Gastroesophageal sphincter (tissue), 4 donors: ENCODE results near the gene OBSCN. TPM values are rescaled to one million over a fixed set of nuclear protein-coding genes. Genes with fewer than 3 reads are reported as not detected.

Experiments used
- ATAC-seq: fragments of 150-250 bp; one replicate; pipeline ENCODE4 v1.9.1; 2016; ENCODE audit warnings: mild to moderate bottlenecking, moderate library complexity
- H3K27ac ChIP-seq, 4 donors: fragments of 200-600 bp; sonication (generic) in 3 of 4; 1 replicate in 3 of 4; 2 replicates in 1 of 4; pipeline ENCODE4 v1.5.1; 2016 to 2019
- H3K27me3 ChIP-seq: fragments of 200-600 bp; sonication (generic); one replicate; pipeline ENCODE4 v1.5.1; 2019
- H3K36me3 ChIP-seq, 2 donors: fragments of 200-600 bp; sonication (generic); one replicate each; pipeline ENCODE4 v1.5.1; 2019; ENCODE audit warnings: control low read depth in 1 of 2
- H3K4me1 ChIP-seq, 3 donors: fragments of 200-600 bp; sonication (generic); 1 replicate in 2 of 3; 2 replicates in 1 of 3; pipeline ENCODE4 v1.5.1; 2016 to 2019; ENCODE audit warnings: control low read depth in 2 of 3
- H3K4me3 ChIP-seq, 2 donors: fragments of 200-600 bp; sonication (generic); one replicate each; pipeline ENCODE4 v1.5.1; 2019; ENCODE audit warnings: mild to moderate bottlenecking in 1 of 2, moderate library complexity in 1 of 2
- H3K9me3 ChIP-seq, 3 donors: fragments of 200-600 bp; sonication (generic); one replicate each; pipeline ENCODE4 v1.5.1; 2017 to 2019; ENCODE audit warnings: control low read depth in 2 of 3
- EP300 ChIP-seq: sonication (generic); formaldehyde crosslinking; IDR thresholded peaks from one replicate; pipeline ENCODE4 v1.6.1; 2017; ENCODE audit warnings: antibody characterized with exemption, mild to moderate bottlenecking
- POLR2A ChIP-seq, 2 donors: fragments of 450-650 bp; IDR thresholded peaks; one replicate each; pipeline ENCODE4 v1.6.1; 2017; ENCODE audit warnings: antibody characterized with exemption in 2 of 2, mild to moderate bottlenecking in 2 of 2, moderate library complexity in 1 of 2
- POLR2AphosphoS5 ChIP-seq: sonication (generic); formaldehyde crosslinking; IDR thresholded peaks from one replicate; pipeline ENCODE4 v1.6.1; 2017; ENCODE audit warnings: antibody characterized with exemption
- WGBS, 2 donors: methylation state at CpG; one replicate each; pipeline ENCODE4 v1.1.5; 2018; ENCODE audit warnings: low coverage in 1 of 2; 5-methylcytosine and 5-hydroxymethylcytosine counted together
- total RNA-seq, 4 donors: library from RNA; depleted of rRNA; stranded (reverse); fragments of >200 nt; gene quantifications; one replicate each; pipeline ENCODE4 v1.1.0, GENCODE V29; 2016
- TF ChIP-seq, protein P1 (sequence below), 4 experiments: fragments of 200-600 bp in 2 of 4; fragments of 450-650 bp in 2 of 4; sonication (generic) in 1 of 4; IDR thresholded peaks; one replicate each; pipeline ENCODE4 v1.5.1; 2017 to 2019; ENCODE audit warnings: antibody characterized with exemption in 4 of 4, mild to moderate bottlenecking in 2 of 4, moderate library complexity in 2 of 4

OBSCN gene
- total RNA-seq, 4 donors from 2014 or later: 11.1 to 28.4 (median 20.9) TPM

DNA sequence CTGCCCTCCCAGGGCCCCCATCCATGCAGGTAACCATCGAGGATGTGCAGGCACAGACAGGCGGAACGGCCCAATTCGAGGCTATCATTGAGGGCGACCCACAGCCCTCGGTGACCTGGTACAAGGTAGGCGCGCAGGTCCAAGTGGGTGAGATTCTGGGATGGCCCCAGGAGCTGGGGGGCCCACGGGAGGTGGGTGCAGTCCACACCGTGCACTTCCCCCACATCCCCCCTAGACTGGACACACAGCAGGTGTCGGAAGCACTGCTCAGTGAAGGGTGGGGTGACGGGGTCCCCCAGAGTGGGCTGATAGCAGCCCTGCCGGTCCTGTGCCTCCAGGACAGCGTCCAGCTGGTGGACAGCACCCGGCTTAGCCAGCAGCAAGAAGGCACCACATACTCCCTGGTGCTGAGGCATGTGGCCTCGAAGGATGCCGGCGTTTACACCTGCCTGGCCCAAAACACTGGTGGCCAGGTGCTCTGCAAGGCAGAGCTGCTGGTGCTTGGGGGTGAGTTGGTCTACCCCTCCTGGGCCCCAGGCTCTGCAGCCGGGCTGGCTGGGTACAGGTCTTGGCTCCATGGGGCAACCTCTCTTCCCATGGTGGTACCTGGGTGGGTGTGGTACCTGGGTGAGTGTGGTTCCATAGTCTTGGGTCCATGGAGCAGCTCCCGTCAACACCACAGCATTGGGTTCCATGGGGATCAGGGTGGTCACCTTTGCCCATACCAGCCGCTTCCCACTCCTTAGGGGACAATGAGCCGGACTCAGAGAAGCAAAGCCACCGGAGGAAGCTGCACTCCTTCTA is 158.4 kb downstream of the OBSCN start:
- TF ChIP-seq EP300 (no peak), POLR2A (IDR thresholded peaks at IDR 0.05) (peak in 1 of 2 donors; percentile 4), POLR2AphosphoS5 (no peak)
- TF ChIP-seq, protein P1, sequence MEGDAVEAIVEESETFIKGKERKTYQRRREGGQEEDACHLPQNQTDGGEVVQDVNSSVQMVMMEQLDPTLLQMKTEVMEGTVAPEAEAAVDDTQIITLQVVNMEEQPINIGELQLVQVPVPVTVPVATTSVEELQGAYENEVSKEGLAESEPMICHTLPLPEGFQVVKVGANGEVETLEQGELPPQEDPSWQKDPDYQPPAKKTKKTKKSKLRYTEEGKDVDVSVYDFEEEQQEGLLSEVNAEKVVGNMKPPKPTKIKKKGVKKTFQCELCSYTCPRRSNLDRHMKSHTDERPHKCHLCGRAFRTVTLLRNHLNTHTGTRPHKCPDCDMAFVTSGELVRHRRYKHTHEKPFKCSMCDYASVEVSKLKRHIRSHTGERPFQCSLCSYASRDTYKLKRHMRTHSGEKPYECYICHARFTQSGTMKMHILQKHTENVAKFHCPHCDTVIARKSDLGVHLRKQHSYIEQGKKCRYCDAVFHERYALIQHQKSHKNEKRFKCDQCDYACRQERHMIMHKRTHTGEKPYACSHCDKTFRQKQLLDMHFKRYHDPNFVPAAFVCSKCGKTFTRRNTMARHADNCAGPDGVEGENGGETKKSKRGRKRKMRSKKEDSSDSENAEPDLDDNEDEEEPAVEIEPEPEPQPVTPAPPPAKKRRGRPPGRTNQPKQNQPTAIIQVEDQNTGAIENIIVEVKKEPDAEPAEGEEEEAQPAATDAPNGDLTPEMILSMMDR (IDR thresholded peaks at IDR 0.05): no peak
- H3K4me1 ChIP-seq: no peaks in the 10 kb centered on the region
- no peak overlapping the region for H3K27ac ChIP-seq
- H3K36me3 ChIP-seq: no peaks in the 10 kb centered on the region
- no peaks in the 10 kb centered on the region for H3K9me3 ChIP-seq
- no peak for ATAC-seq
- H3K4me3 ChIP-seq: no peak overlapping the region
- peaks cover 96% of the 10 kb centered on the region for H3K27me3 ChIP-seq
- WGBS, 2 donors: 78% methylated on average over 4 of the region's 23 CpGs; no CpG with 5 or more reads in 1 of the 2 donors

DNA sequence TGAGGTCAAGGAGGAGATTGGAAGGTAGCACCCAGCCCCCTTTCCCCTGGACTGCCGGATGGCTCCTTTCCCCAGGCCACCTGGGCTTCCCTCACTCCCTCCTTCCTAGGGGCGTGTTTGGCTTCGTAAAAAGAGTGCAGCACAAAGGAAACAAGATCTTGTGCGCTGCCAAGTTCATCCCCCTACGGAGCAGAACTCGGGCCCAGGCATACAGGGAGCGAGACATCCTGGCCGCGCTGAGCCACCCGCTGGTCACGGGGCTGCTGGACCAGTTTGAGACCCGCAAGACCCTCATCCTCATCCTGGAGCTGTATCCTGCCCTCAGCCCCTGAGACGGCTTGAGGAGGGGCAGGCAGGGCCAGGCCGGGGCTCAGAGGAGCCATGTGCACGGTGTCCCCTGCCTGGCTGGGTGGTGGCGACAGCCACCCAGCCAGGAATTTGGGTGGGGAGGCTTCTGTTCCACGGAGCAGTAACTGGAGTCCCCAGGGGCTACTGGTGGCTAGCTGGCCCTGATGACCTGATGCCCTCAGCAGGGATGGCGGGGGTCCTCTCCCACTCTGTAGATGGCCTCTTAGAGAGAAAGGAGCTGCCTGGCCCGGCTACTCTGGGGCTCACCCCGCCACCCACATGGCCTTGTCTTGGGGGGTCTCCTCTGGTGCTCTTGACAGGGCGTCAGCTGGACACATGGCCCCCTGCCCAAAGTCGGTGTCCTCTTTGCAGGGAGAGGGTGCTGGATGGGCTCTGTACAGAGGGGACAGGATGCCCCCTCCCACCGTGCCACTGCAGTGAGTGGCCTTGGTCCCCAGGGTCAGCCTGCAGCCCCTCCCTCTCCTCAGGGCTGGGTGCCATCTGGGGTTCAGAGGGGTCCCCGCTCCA is 159.3 kb downstream of the OBSCN start:
- Histone ChIP-seq H3K27ac (no peak overlapping the region), H3K9me3 (no peaks in the 10 kb centered on the region), H3K27me3 (peaks cover 90% of the 10 kb centered on the region), H3K4me3 (no peak overlapping the region), H3K4me1 (no peaks in the 10 kb centered on the region), H3K36me3 (no peaks in the 10 kb centered on the region)
- ATAC-seq: no peak
- WGBS, 2 donors: 20 to 43% methylated on average over 1 to 9 of the region's 24 CpGs
- TF ChIP-seq, protein P1 (IDR thresholded peaks at IDR 0.05): no peak
- TF ChIP-seq POLR2A (IDR thresholded peaks at IDR 0.05): no peak
- TF ChIP-seq EP300: no peak
- no peak for TF ChIP-seq POLR2AphosphoS5

DNA sequence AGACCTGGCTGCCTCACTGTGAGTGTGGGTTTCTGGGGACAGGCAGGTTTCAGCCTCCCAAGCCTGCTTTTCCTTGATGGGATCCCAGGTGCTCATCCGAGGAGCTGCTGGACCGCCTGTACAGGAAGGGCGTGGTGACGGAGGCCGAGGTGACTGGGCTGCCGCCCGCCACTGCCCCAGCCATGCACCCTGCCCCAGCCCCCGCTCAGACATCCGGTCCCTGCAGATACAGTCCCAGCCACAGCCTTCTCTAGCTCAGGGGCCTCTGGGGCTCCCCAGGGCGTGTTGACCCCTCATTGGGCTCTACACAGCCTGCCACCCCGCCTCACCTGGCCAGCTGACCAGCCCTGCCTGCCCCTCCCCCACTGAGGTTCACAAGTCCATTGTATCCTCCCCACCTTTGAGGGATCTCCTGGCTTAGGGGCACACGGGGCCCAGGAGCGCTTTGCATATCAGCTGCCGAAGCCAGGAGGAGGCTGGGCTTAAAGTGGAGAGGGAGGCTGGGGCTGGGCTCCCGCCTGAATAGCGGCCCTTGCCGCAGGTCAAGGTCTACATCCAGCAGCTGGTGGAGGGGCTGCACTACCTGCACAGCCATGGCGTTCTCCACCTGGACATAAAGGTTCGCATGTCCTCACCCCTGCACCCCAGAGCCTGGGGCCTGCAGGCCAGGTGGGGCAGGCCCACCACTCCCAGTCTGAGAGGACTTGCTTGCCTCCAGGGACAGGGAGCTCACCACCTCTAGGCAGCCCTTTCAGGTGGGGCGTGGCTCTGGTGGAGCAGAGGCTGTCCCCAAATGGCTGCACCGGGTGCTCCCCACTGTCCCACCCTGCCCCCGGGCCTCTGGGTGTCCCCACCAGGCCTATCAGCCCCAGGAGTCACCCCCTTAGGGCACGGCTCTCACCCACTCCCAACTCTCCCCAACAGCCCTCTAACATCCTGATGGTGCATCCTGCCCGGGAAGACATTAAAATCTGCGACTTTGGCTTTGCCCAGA is 160.3 kb downstream of the OBSCN start:
- Histone ChIP-seq H3K36me3 (no peaks in the 10 kb centered on the region), H3K9me3 (no peaks in the 10 kb centered on the region), H3K27me3 (peaks cover 80% of the 10 kb centered on the region), H3K27ac (no peak overlapping the region), H3K4me3 (no peak overlapping the region), H3K4me1 (no peaks in the 10 kb centered on the region)
- 30% methylated on average over 2 of the region's 25 CpGs; no CpG with 5 or more reads in 1 of the 2 donors for WGBS, 2 donors
- no peak for ATAC-seq
- TF ChIP-seq POLR2A (IDR thresholded peaks at IDR 0.05) (no peak), EP300 (no peak), POLR2AphosphoS5 (no peak)
- TF ChIP-seq, protein P1 (IDR thresholded peaks at IDR 0.05): no peak

DNA sequence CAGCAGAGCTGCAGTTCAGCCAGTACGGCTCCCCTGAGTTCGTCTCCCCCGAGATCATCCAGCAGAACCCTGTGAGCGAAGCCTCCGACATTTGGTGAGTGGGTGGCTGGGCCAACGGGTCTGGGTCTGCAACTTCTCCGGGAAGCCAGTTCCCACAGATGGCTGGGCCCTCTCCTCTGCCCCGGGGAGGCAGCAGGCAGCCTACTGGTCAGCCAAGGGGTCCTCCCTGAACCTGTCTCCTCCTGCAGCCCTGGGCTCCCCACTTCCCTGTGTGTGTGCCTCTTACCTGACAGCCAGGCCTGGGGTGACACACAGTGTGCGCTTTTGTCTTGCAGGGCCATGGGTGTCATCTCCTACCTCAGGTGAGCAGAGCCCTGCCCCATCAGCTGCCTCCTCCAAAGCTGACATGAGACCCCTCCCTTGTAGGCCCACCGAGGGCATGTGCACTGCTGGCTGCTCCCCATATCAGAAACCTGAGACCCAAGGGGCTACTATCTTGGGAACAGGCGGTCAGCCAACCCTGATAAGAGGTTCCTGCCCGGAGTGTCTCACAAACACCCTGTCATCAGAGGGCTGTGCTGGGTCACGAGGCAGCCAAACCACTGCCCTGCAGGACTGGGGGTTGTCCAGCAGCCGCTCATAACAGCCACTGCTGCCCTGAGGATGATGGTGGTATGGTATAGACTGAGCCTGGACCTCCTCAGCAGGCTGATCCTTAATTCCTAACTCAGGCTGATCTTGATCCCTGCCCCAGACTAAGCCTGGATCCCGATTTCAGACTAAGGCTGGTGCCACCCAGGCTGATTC is 161.2 kb downstream of the OBSCN start:
- Histone ChIP-seq H3K4me1 (peaks cover 0 to 4% (median 0%) of the 10 kb centered on the region in 3 donors), H3K27me3 (peaks cover 71% of the 10 kb centered on the region), H3K36me3 (no peaks in the 10 kb centered on the region), H3K27ac (no peak overlapping the region), H3K9me3 (no peaks in the 10 kb centered on the region), H3K4me3 (no peak overlapping the region)
- no peak for ATAC-seq
- TF ChIP-seq EP300 (no peak), POLR2AphosphoS5 (no peak), POLR2A (IDR thresholded peaks at IDR 0.05) (no peak)
- TF ChIP-seq, protein P1 (IDR thresholded peaks at IDR 0.05): no peak
- WGBS, 2 donors: 60% methylated on average over 1 of the region's 15 CpGs; no CpG with 5 or more reads in 1 of the 2 donors
